Transverse colon (tissue), 4 donors: Measurements from ENCODE around the gene BCL11B.

ENCODE experiments used
- CTCF ChIP-seq, 5 experiments: fragments of 200-600 bp in 3 of 5; fragments of 450-650 bp in 2 of 5; sonication (generic) in 3 of 5; IDR thresholded peaks; 1 replicate in 2 of 5; 2 replicates in 3 of 5; pipeline ENCODE4 v1.5.1; 2016 to 2017; ENCODE audit warnings: antibody characterized with exemption in 5 of 5, inconsistent platforms in 3 of 5, mild to moderate bottlenecking in 2 of 5, moderate library complexity in 1 of 5
- EP300 ChIP-seq: sonication (generic); formaldehyde crosslinking; IDR thresholded peaks from one replicate; pipeline ENCODE4 v1.6.1; 2017; ENCODE audit warnings: antibody characterized with exemption, low read depth
- POLR2A ChIP-seq: fragments of 450-650 bp; IDR thresholded peaks from one replicate; pipeline ENCODE4 v1.6.1; 2016; ENCODE audit warnings: antibody characterized with exemption, mild to moderate bottlenecking, moderate library complexity
- POLR2AphosphoS5 ChIP-seq, 3 donors: sonication (generic); formaldehyde crosslinking; IDR thresholded peaks; one replicate each; pipeline ENCODE4 v1.6.1; 2016; ENCODE audit warnings: antibody characterized with exemption in 3 of 3

DNA sequence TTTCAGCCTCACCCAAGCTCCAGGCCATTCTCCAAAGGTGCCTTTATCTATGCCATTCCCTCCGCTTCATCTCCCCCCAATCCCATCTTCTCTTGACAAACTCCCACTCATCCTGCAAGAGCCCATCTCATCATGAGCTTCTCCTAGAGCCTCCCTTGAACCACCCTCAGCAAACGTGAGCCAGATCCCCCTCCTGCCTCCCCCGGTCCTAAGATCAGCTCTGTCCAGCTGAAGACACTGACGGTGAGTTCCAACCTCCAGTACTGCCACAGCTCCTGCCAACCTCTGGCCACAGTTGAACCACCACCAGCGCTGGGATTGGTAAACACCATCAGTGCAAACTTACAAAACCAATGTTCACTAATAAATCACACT lies 124.6 kb downstream of the BCL11B start:
- TF ChIP-seq CTCF (IDR thresholded peaks at IDR 0.05) (no peak), POLR2AphosphoS5 (IDR thresholded peaks at IDR 0.05) (no peak), POLR2A (no peak), EP300 (no peak)
